Gastroesophageal sphincter (tissue), 4 donors: Measurements from ENCODE around the gene ELP2. TPM values are rescaled to one million over a fixed set of nuclear protein-coding genes. Genes with fewer than 3 reads are reported as not detected.
"Not testable (repeated sequence)": the region's sequence is repeated elsewhere in the genome, so short reads cannot be mapped to it uniquely, and the experiment has no call there.

Experiments
- ATAC-seq: fragments of 150-250 bp; one replicate; pipeline ENCODE4 v1.9.1; 2016; ENCODE audit warnings: mild to moderate bottlenecking, moderate library complexity
- H3K27ac ChIP-seq, 4 donors: fragments of 200-600 bp; sonication (generic) in 3 of 4; 1 replicate in 3 of 4; 2 replicates in 1 of 4; pipeline ENCODE4 v1.5.1; 2016 to 2019
- H3K27me3 ChIP-seq: fragments of 200-600 bp; sonication (generic); one replicate; pipeline ENCODE4 v1.5.1; 2019
- H3K36me3 ChIP-seq, 2 donors: fragments of 200-600 bp; sonication (generic); one replicate each; pipeline ENCODE4 v1.5.1; 2019; ENCODE audit warnings: control low read depth in 1 of 2
- H3K4me1 ChIP-seq, 3 donors: fragments of 200-600 bp; sonication (generic); 1 replicate in 2 of 3; 2 replicates in 1 of 3; pipeline ENCODE4 v1.5.1; 2016 to 2019; ENCODE audit warnings: control low read depth in 2 of 3
- H3K4me3 ChIP-seq, 2 donors: fragments of 200-600 bp; sonication (generic); one replicate each; pipeline ENCODE4 v1.5.1; 2019; ENCODE audit warnings: mild to moderate bottlenecking in 1 of 2, moderate library complexity in 1 of 2
- H3K9me3 ChIP-seq, 3 donors: fragments of 200-600 bp; sonication (generic); one replicate each; pipeline ENCODE4 v1.5.1; 2017 to 2019; ENCODE audit warnings: control low read depth in 2 of 3
- CTCF ChIP-seq, 4 experiments: fragments of 200-600 bp in 2 of 4; fragments of 450-650 bp in 2 of 4; sonication (generic) in 1 of 4; IDR thresholded peaks; one replicate each; pipeline ENCODE4 v1.5.1; 2017 to 2019; ENCODE audit warnings: antibody characterized with exemption in 4 of 4, mild to moderate bottlenecking in 2 of 4, moderate library complexity in 2 of 4
- EP300 ChIP-seq: sonication (generic); formaldehyde crosslinking; IDR thresholded peaks from one replicate; pipeline ENCODE4 v1.6.1; 2017; ENCODE audit warnings: antibody characterized with exemption, mild to moderate bottlenecking
- POLR2A ChIP-seq, 2 donors: fragments of 450-650 bp; IDR thresholded peaks; one replicate each; pipeline ENCODE4 v1.6.1; 2017; ENCODE audit warnings: antibody characterized with exemption in 2 of 2, mild to moderate bottlenecking in 2 of 2, moderate library complexity in 1 of 2
- POLR2AphosphoS5 ChIP-seq: sonication (generic); formaldehyde crosslinking; IDR thresholded peaks from one replicate; pipeline ENCODE4 v1.6.1; 2017; ENCODE audit warnings: antibody characterized with exemption
- WGBS, 2 donors: methylation state at CpG; one replicate each; pipeline ENCODE4 v1.1.5; 2018; ENCODE audit warnings: low coverage in 1 of 2; 5-methylcytosine and 5-hydroxymethylcytosine counted together
- total RNA-seq, 4 donors: library from RNA; depleted of rRNA; stranded (reverse); fragments of >200 nt; gene quantifications; one replicate each; pipeline ENCODE4 v1.1.0, GENCODE V29; 2016

The ELP2 gene
- total RNA-seq, 4 donors from 2014 or later: 35.6 to 74.1 (median 65.1) TPM

- H3K27ac ChIP-seq: no peak overlapping the region
- no peaks in the 10 kb centered on the region for H3K27me3 ChIP-seq
- 61 to 82% methylated on average over 2 of the region's 2 CpGs for WGBS, 2 donors
- H3K36me3 ChIP-seq: no peaks in the 10 kb centered on the region
- no peaks in the 10 kb centered on the region for H3K4me1 ChIP-seq
- TF ChIP-seq POLR2A (IDR thresholded peaks at IDR 0.05) (no peak), CTCF (IDR thresholded peaks at IDR 0.05) (no peak), POLR2AphosphoS5 (no peak), EP300 (no peak)
- no peaks in the 10 kb centered on the region for H3K9me3 ChIP-seq
- no peak for ATAC-seq
- H3K4me3 ChIP-seq: no peak overlapping the region
These were observed 41.4 kb upstream of the ELP2 start for GRCh38 chr18:36088256-36088655.

GRCh38 chr18:36089001-36089400, 40.7 kb upstream of the ELP2 start:
- Histone ChIP-seq H3K27me3 (no peaks in the 10 kb centered on the region), H3K36me3 (no peaks in the 10 kb centered on the region), H3K4me1 (no peaks in the 10 kb centered on the region), H3K27ac (no peak overlapping the region), H3K9me3 (no peaks in the 10 kb centered on the region), H3K4me3 (no peak overlapping the region)
- ATAC-seq: no peak
- TF ChIP-seq EP300: no peak
- TF ChIP-seq POLR2AphosphoS5: no peak
- no peak for TF ChIP-seq CTCF (IDR thresholded peaks at IDR 0.05)
- no peak for TF ChIP-seq POLR2A (IDR thresholded peaks at IDR 0.05)
- WGBS, 2 donors: 61 to 83% methylated on average over 3 to 6 of the region's 6 CpGs

- not testable (repeated sequence) for ATAC-seq
These were observed 37.6 kb upstream of the ELP2 start for GRCh38 chr18:36092116-36092515.

GRCh38 chr18:36094431-36094830, 35.3 kb upstream of the ELP2 start:
- Histone ChIP-seq H3K4me1 (no peaks in the 10 kb centered on the region), H3K27ac (no peak overlapping the region), H3K4me3 (no peak overlapping the region), H3K9me3 (no peaks in the 10 kb centered on the region), H3K36me3 (no peaks in the 10 kb centered on the region), H3K27me3 (no peaks in the 10 kb centered on the region)
- ATAC-seq: no peak
- no peak for TF ChIP-seq CTCF (IDR thresholded peaks at IDR 0.05)
- TF ChIP-seq POLR2A (IDR thresholded peaks at IDR 0.05): no peak
- no peak for TF ChIP-seq POLR2AphosphoS5
- TF ChIP-seq EP300: no peak
- WGBS, 2 donors: 59 to 67% methylated on average over 3 of the region's 3 CpGs

More at GRCh38 chr18:36092116-36092515, 37.6 kb upstream of the ELP2 start:
- H3K27me3 ChIP-seq, H3K4me1 ChIP-seq, H3K27ac ChIP-seq, H3K9me3 ChIP-seq, H3K36me3 ChIP-seq, H3K4me3 ChIP-seq: not testable (repeated sequence)
- WGBS, 2 donors: 83 to 90% methylated on average over 4 of the region's 5 CpGs

GRCh38 chr18:36095936-36096519, 33.7 kb upstream of the ELP2 start:
- H3K27me3 ChIP-seq: no peaks in the 10 kb centered on the region
- no peaks in the 10 kb centered on the region for H3K4me1 ChIP-seq
- 0 to 33% methylated on average over 1 of the region's 1 CpG for WGBS, 2 donors
- no peak for ATAC-seq
- TF ChIP-seq CTCF (IDR thresholded peaks at IDR 0.05): peak; percentile 23 to 57 (median 52)
- TF ChIP-seq POLR2AphosphoS5: no peak
- H3K9me3 ChIP-seq: no peaks in the 10 kb centered on the region
- no peak overlapping the region for H3K27ac ChIP-seq
- H3K4me3 ChIP-seq: no peak overlapping the region
- H3K36me3 ChIP-seq: no peaks in the 10 kb centered on the region
